Hepatocyte (in vitro differentiated cells): ENCODE measurements around the gene ARHGEF1. TPM values are rescaled to one million over a fixed set of nuclear protein-coding genes. Genes with fewer than 3 reads are reported as not detected.

Experiments
- DNase-seq: peaks from one replicate; pipeline ENCODE4 v3.0.0-alpha.2; 2016; ENCODE audit warnings: low spot score
- H2AFZ ChIP-seq: fragments of 200-600 bp; sonication (generic); 2 replicates; pipeline ENCODE4 v1.6.0; 2016; ENCODE audit warnings: antibody characterized with exemption, mild to moderate bottlenecking
- H3K27ac ChIP-seq: fragments of 200-600 bp; sonication (generic); 2 replicates; pipeline ENCODE4 v1.5.1; 2016; ENCODE audit warnings: mild to moderate bottlenecking
- H3K27me3 ChIP-seq: fragments of 200-600 bp; sonication (generic); 2 replicates; pipeline ENCODE4 v1.6.1; 2016
- H3K36me3 ChIP-seq: fragments of 200-600 bp; sonication (generic); replicated peaks from 2 replicates; pipeline ENCODE4 v1.5.1; 2016; ENCODE audit warnings: low read depth; ENCODE audit not compliant: insufficient read depth
- H3K4me1 ChIP-seq: fragments of 200-600 bp; sonication (generic); 2 replicates; pipeline ENCODE4 v1.5.1; 2016; ENCODE audit warnings: mild to moderate bottlenecking, moderate library complexity; ENCODE audit not compliant: insufficient read depth
- H3K4me2 ChIP-seq: fragments of 200-600 bp; sonication (generic); 2 replicates; pipeline ENCODE4 v1.6.0; 2016
- H3K4me3 ChIP-seq: fragments of 200-600 bp; sonication (generic); 2 replicates; pipeline ENCODE4 v1.5.1; 2016; ENCODE audit warnings: mild to moderate bottlenecking
- H3K79me2 ChIP-seq: fragments of 200-600 bp; sonication (generic); 2 replicates; pipeline ENCODE4 v1.6.0; 2017; ENCODE audit warnings: mild to moderate bottlenecking
- H3K9me2 ChIP-seq: fragments of 200-600 bp; sonication (generic); replicated peaks from 2 replicates; pipeline ENCODE4 v1.6.0; 2017; ENCODE audit warnings: mild to moderate bottlenecking; ENCODE audit not compliant: insufficient read depth
- H3K9me3 ChIP-seq: fragments of 200-600 bp; sonication (generic); 2 replicates; pipeline ENCODE4 v1.5.1; 2016; ENCODE audit warnings: low read depth, mild to moderate bottlenecking
- H4K20me1 ChIP-seq: fragments of 200-600 bp; sonication (generic); 2 replicates; pipeline ENCODE4 v1.6.0; 2016; ENCODE audit warnings: mild to moderate bottlenecking; ENCODE audit not compliant: insufficient read depth, poor library complexity, severe bottlenecking
- CTCF ChIP-seq: fragments of 200-600 bp; sonication (generic); IDR thresholded peaks from 2 replicates; pipeline ENCODE4 v1.5.1; 2016; ENCODE audit warnings: antibody characterized with exemption, mild to moderate bottlenecking; ENCODE audit not compliant: poor library complexity
- EZH2 ChIP-seq: fragments of 200-600 bp; sonication (generic); IDR thresholded peaks from 2 replicates; pipeline ENCODE4 v1.6.1; 2016; ENCODE audit warnings: antibody characterized with exemption, mild to moderate bottlenecking, borderline replicate concordance
- EZH2phosphoT487 ChIP-seq: fragments of 200-600 bp; sonication (generic); IDR thresholded peaks from one replicate; pipeline ENCODE4 v1.6.1; 2018; ENCODE audit warnings: antibody characterized with exemption, mild to moderate bottlenecking, low read depth, moderate library complexity; ENCODE audit not compliant: unreplicated experiment, severe bottlenecking
- WGBS: methylation state at CpG from one replicate; pipeline ENCODE4 v1.1.6; 2016; ENCODE audit warnings: low lambda C conversion rate; ENCODE audit errors: missing lambda C conversion rate; 5-methylcytosine and 5-hydroxymethylcytosine counted together
- polyA plus RNA-seq: library from polyadenylated mRNA; unstranded; fragments of >200 nt; fragmentation: Nextera tagmentation; extraction: Ambion mirVana; gene quantifications from 2 replicates; pipeline ENCODE4 v1.2.1, GENCODE V29; 2016
- total RNA-seq: library from RNA; depleted of rRNA; stranded (reverse); fragments of >200 nt; gene quantifications from 2 replicates; pipeline ENCODE4 v1.2.3, GENCODE V29; 2014

Gene ARHGEF1
- total and polyA plus RNA-seq, 2 experiments from 2014 or later = 29.7 to 67.8 TPM

- peak overlapping the region; percentile 96 for H3K4me2 ChIP-seq
- no peaks in the 10 kb centered on the region for H3K4me1 ChIP-seq
- 59% methylated on average over 8 of the region's 53 CpGs for WGBS
- no peak for TF ChIP-seq EZH2
- TF ChIP-seq EZH2phosphoT487 = no peak
- TF ChIP-seq CTCF = no peak
- H2AFZ ChIP-seq = peak overlapping the region; percentile 85
- H3K4me3 ChIP-seq = peak overlapping the region; percentile 44
- H3K9me2 ChIP-seq = no peaks in the 10 kb centered on the region
- no peak for DNase-seq
- H3K79me2 ChIP-seq = no peaks in the 10 kb centered on the region
- H3K9me3 ChIP-seq = no peaks in the 10 kb centered on the region
- H4K20me1 ChIP-seq = no peaks in the 10 kb centered on the region
- no peaks in the 10 kb centered on the region for H3K36me3 ChIP-seq
- no peak overlapping the region for H3K27ac ChIP-seq
- peaks cover 34% of the 10 kb centered on the region for H3K27me3 ChIP-seq
These were observed 57.9 kb downstream of the ARHGEF1 start for GRCh38 chr19:41940731-41941409.

- WGBS = 94% methylated on average over 7 of the region's 9 CpGs
- Histone ChIP-seq H4K20me1 (no peaks in the 10 kb centered on the region), H3K4me1 (no peaks in the 10 kb centered on the region), H3K9me3 (no peaks in the 10 kb centered on the region), H3K27ac (no peak overlapping the region), H3K9me2 (no peaks in the 10 kb centered on the region), H2AFZ (no peak overlapping the region), H3K27me3 (peaks cover 26% of the 10 kb centered on the region), H3K79me2 (no peaks in the 10 kb centered on the region), H3K4me2 (no peak overlapping the region), H3K36me3 (no peaks in the 10 kb centered on the region), H3K4me3 (no peak overlapping the region)
- DNase-seq = no peak
- TF ChIP-seq CTCF (no peak), EZH2 (no peak), EZH2phosphoT487 (no peak)
These were observed 58.6 kb downstream of the ARHGEF1 start for GRCh38 chr19:41941410-41942202.

- H3K9me3 ChIP-seq = no peaks in the 10 kb centered on the region
- no peak for TF ChIP-seq EZH2
- no peak for TF ChIP-seq CTCF
- TF ChIP-seq EZH2phosphoT487 = no peak
- no peaks in the 10 kb centered on the region for H3K9me2 ChIP-seq
- no peak for DNase-seq
- H3K36me3 ChIP-seq = no peaks in the 10 kb centered on the region
- H2AFZ ChIP-seq = no peak overlapping the region
- no peaks in the 10 kb centered on the region for H4K20me1 ChIP-seq
- H3K79me2 ChIP-seq = no peaks in the 10 kb centered on the region
- no peak overlapping the region for H3K4me3 ChIP-seq
- H3K4me1 ChIP-seq = no peaks in the 10 kb centered on the region
- no peak overlapping the region for H3K4me2 ChIP-seq
- no peak overlapping the region for H3K27ac ChIP-seq
- peaks cover 15% of the 10 kb centered on the region for H3K27me3 ChIP-seq
- WGBS = 65% methylated on average over 2 of the region's 2 CpGs
These were observed 61.4 kb downstream of the ARHGEF1 start for GRCh38 chr19:41944336-41944735.
